ENCODE data around the gene PRR29.

GRCh38 chr17:63973247-63973646 lies 24.9 kb upstream of the PRR29 start:
- TF ChIP-seq CTCF (IDR thresholded peaks at IDR 0.05; ENCODE audit: low read depth, low read length, poor library complexity, severe bottlenecking): no peak
- no peak for TF ChIP-seq EZH2phosphoT487 (IDR thresholded peaks at IDR 0.05; ENCODE audit: borderline replicate concordance, low read length)
